ENCODE measurements around the gene MAP3K3. TPM values are rescaled to one million over a fixed set of nuclear protein-coding genes. Genes with fewer than 3 reads are reported as not detected.

MAP3K3 gene
- polyA plus RNA-seq, 2 of the 4 experiments (the other 2 are of a cell fraction) = 10.8 to 11.2 TPM

DNA sequence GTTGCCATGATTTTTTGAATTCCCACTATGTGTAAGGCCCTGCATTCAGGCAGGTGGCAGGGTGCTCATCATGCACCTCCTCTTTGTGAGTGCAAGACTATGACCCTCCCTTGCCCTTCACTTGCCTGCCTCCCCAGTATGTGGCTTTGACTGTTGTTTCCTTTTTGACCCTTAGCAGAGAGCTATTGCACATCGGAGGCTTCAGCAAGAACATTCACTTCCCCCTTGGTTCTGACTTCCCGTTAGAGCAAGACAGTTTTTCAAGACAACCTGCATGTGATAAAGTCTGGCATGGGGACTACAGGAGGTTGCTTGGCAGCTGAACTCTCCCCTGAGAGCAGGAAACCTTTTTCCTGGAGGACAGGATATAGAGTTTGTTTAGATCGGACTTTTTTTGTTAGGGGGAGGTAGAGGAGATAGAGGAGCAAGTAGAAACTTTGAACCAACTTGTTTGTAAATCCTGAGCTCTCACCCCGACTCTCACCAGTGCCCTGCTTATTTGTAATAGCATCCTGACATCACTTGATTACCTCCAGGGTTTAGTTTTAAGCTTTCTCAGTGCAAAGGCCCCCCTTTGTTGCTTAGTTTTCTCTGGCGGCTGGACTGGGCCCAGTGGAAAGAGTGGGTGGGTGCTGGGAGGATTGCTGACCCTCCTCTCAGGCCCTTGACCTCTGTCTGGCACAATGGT lies 43.5 kb downstream of the MAP3K3 start:
- Histone ChIP-seq H3K4me1 (no peaks in the 10 kb centered on the region), H3K9me3 (no peaks in the 10 kb centered on the region), H3K27ac (no peak overlapping the region), H3K4me2 (no peak overlapping the region), H3K4me3 (no peak overlapping the region)
- no peak for ATAC-seq
- TF ChIP-seq, protein P1, sequence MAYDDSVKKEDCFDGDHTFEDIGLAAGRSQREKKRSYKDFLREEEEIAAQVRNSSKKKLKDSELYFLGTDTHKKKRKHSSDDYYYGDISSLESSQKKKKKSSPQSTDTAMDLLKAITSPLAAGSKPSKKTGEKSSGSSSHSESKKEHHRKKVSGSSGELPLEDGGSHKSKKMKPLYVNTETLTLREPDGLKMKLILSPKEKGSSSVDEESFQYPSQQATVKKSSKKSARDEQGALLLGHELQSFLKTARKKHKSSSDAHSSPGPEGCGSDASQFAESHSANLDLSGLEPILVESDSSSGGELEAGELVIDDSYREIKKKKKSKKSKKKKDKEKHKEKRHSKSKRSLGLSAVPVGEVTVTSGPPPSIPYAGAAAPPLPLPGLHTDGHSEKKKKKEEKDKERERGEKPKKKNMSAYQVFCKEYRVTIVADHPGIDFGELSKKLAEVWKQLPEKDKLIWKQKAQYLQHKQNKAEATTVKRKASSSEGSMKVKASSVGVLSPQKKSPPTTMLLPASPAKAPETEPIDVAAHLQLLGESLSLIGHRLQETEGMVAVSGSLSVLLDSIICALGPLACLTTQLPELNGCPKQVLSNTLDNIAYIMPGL (CRISPR knock-in tag; IDR thresholded peaks at IDR 0.05; ENCODE audit: borderline replicate concordance) = no peak
- TF ChIP-seq SREBF2 (IDR thresholded peaks at IDR 0.05) (no peak), ZSCAN20 (CRISPR knock-in tag; IDR thresholded peaks at IDR 0.05) (no peak), HDAC2 (IDR thresholded peaks at IDR 0.05) (no peak), TP53 (CRISPR knock-in tag; IDR thresholded peaks at IDR 0.05) (no peak), ZFP36 (IDR thresholded peaks at IDR 0.05; ENCODE audit: borderline replicate concordance, partially characterized antibody) (no peak), BHLHE40 (IDR thresholded peaks at IDR 0.05; ENCODE audit: low read depth, low read length) (no peak), RNF2 (IDR thresholded peaks at IDR 0.05; ENCODE audit: borderline replicate concordance, low read depth) (no peak), CHD4 (IDR thresholded peaks at IDR 0.05; ENCODE audit: borderline replicate concordance) (no peak), NR3C1 (IDR thresholded peaks at IDR 0.05) (no peak), MYC (IDR thresholded peaks at IDR 0.05; ENCODE audit: borderline replicate concordance, low read length) (no peak), EHMT2 (IDR thresholded peaks at IDR 0.05; ENCODE audit: low read depth) (no peak), CBX8 (IDR thresholded peaks at IDR 0.05) (no peak), KDM1A (IDR thresholded peaks at IDR 0.05; ENCODE audit: low read depth) (no peak), ZC3H11A (IDR thresholded peaks at IDR 0.05) (no peak), GATA3 (IDR thresholded peaks at IDR 0.05; ENCODE audit: borderline replicate concordance) (no peak)
- TF ChIP-seq, protein P2, sequence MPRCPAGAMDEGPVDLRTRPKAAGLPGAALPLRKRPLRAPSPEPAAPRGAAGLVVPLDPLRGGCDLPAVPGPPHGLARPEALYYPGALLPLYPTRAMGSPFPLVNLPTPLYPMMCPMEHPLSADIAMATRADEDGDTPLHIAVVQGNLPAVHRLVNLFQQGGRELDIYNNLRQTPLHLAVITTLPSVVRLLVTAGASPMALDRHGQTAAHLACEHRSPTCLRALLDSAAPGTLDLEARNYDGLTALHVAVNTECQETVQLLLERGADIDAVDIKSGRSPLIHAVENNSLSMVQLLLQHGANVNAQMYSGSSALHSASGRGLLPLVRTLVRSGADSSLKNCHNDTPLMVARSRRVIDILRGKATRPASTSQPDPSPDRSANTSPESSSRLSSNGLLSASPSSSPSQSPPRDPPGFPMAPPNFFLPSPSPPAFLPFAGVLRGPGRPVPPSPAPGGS (IDR thresholded peaks at IDR 0.05) = no peak
- TF ChIP-seq, protein P3, sequence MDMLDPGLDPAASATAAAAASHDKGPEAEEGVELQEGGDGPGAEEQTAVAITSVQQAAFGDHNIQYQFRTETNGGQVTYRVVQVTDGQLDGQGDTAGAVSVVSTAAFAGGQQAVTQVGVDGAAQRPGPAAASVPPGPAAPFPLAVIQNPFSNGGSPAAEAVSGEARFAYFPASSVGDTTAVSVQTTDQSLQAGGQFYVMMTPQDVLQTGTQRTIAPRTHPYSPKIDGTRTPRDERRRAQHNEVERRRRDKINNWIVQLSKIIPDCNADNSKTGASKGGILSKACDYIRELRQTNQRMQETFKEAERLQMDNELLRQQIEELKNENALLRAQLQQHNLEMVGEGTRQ (IDR thresholded peaks at IDR 0.05) = no peak
- TF ChIP-seq, protein P4, sequence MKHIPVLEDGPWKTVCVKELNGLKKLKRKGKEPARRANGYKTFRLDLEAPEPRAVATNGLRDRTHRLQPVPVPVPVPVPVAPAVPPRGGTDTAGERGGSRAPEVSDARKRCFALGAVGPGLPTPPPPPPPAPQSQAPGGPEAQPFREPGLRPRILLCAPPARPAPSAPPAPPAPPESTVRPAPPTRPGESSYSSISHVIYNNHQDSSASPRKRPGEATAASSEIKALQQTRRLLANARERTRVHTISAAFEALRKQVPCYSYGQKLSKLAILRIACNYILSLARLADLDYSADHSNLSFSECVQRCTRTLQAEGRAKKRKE (CRISPR knock-in tag; IDR thresholded peaks at IDR 0.05; ENCODE audit: low read depth) = no peak
- no peak for DNase-seq (ENCODE audit: low read depth in 1 of 2, low spot score in 1 of 2)
- ChIA-PET POLR2A (no interaction called here), CTCF (interaction anchor here (1.0 to 2.0 kb wide), 7 partner anchors 10 to 240 kb away, joined by 3 to 12 read pairs (median 4); no protein-coding TSS in a partner anchor)
- 80% methylated on average over 5 of the region's 5 CpGs for WGBS (ENCODE audit: missing lambda C conversion rate)
- no peak for FAIRE-seq

DNA sequence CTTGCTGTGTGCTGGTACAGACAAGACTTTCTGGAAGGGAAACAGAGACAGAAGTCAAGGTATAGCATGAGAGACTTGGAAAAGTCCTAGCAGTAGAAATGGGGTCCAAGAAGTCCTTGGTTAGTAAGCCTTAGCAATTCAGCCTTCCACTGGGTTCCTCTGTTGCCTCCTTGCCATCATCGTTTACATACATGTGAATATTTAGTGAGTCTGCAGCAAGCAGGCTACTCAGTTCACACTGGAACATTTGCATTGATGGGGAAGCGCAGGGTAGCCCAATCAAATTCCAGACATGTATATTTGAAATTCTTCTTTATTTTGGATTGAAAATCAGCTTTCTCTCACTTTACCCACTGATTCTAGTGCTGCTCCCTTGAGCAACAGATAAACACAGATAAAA lies 50.6 kb downstream of the MAP3K3 start:
- ChIA-PET CTCF (interaction anchor here (15.8 kb wide), 1 partner anchor 23 kb away, joined by 116 read pairs; no protein-coding TSS in a partner anchor), POLR2A (no interaction called here)
- 94% methylated on average over 2 of the region's 2 CpGs for WGBS (ENCODE audit: missing lambda C conversion rate)
- H3K4me3 ChIP-seq = no peak overlapping the region
- peaks cover 9% of the 10 kb centered on the region; the same call in 2 of the 3 replicates for H3K4me1 ChIP-seq
- H3K27ac ChIP-seq = no peak overlapping the region
- DNase-seq (ENCODE audit: low read depth in 1 of 2, low spot score in 1 of 2) (no peak), ATAC-seq (no peak), FAIRE-seq (no peak)
- H3K9me3 ChIP-seq = no peaks in the 10 kb centered on the region
- H3K4me2 ChIP-seq = no peak overlapping the region
- TF ChIP-seq, protein P5, sequence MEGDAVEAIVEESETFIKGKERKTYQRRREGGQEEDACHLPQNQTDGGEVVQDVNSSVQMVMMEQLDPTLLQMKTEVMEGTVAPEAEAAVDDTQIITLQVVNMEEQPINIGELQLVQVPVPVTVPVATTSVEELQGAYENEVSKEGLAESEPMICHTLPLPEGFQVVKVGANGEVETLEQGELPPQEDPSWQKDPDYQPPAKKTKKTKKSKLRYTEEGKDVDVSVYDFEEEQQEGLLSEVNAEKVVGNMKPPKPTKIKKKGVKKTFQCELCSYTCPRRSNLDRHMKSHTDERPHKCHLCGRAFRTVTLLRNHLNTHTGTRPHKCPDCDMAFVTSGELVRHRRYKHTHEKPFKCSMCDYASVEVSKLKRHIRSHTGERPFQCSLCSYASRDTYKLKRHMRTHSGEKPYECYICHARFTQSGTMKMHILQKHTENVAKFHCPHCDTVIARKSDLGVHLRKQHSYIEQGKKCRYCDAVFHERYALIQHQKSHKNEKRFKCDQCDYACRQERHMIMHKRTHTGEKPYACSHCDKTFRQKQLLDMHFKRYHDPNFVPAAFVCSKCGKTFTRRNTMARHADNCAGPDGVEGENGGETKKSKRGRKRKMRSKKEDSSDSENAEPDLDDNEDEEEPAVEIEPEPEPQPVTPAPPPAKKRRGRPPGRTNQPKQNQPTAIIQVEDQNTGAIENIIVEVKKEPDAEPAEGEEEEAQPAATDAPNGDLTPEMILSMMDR (IDR thresholded peaks at IDR 0.05) = no peak
- no peak for TF ChIP-seq EHMT2 (IDR thresholded peaks at IDR 0.05; ENCODE audit: low read depth)
- TF ChIP-seq ZC3H11A (IDR thresholded peaks at IDR 0.05) = no peak
- TF ChIP-seq, protein P6, sequence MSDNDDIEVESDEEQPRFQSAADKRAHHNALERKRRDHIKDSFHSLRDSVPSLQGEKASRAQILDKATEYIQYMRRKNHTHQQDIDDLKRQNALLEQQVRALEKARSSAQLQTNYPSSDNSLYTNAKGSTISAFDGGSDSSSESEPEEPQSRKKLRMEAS (IDR thresholded peaks at IDR 0.05) = no peak
- no peak for TF ChIP-seq RARB (CRISPR knock-in tag; IDR thresholded peaks at IDR 0.05)
- TF ChIP-seq POLR2AphosphoS2 (conservative IDR thresholded peaks at IDR 0.05; ENCODE audit: low read length) = no peak
- TF ChIP-seq NR3C1 (IDR thresholded peaks at IDR 0.05) = no peak
- no peak for TF ChIP-seq NFE2L2 (conservative IDR thresholded peaks at IDR 0.05; ENCODE audit: low read length)
- no peak for TF ChIP-seq FOSL2 (IDR thresholded peaks at IDR 0.05)
- TF ChIP-seq FOSL2 (CRISPR knock-in tag; IDR thresholded peaks at IDR 0.05) = no peak
- no peak for TF ChIP-seq TFCP2L1 (CRISPR knock-in tag; IDR thresholded peaks at IDR 0.05)
- TF ChIP-seq FOXS1 (CRISPR knock-in tag; IDR thresholded peaks at IDR 0.05) = no peak
- no peak for TF ChIP-seq HOXA7 (CRISPR knock-in tag; IDR thresholded peaks at IDR 0.05)
- no peak for TF ChIP-seq TP53 (CRISPR knock-in tag; IDR thresholded peaks at IDR 0.05)
- TF ChIP-seq KDM1A (IDR thresholded peaks at IDR 0.05; ENCODE audit: low read depth) = no peak
- no peak for TF ChIP-seq RFX5 (IDR thresholded peaks at IDR 0.05)
- TF ChIP-seq MYC (IDR thresholded peaks at IDR 0.05; ENCODE audit: borderline replicate concordance, low read length) = no peak
- no peak for TF ChIP-seq ZFP36 (IDR thresholded peaks at IDR 0.05; ENCODE audit: borderline replicate concordance, partially characterized antibody)
- no peak for TF ChIP-seq CEBPB (IDR thresholded peaks at IDR 0.05)
- no peak for TF ChIP-seq RAD21 (conservative IDR thresholded peaks at IDR 0.05 in 1 of 2, IDR thresholded peaks at IDR 0.05 in 1 of 2)

Measured in A549 (cell line).